Keratinocyte (primary cell): ENCODE results near the gene BBLN. TPM values are rescaled to one million over a fixed set of nuclear protein-coding genes. Genes with fewer than 3 reads are reported as not detected.

Experiments
- DNase-seq: peaks from one replicate; pipeline ENCODE4 v3.0.0-alpha.2; 2011; ENCODE audit warnings: low read depth, missing footprints, low spot score
- FAIRE-seq: peaks from 2 replicates; lab custom pipeline; 2011; peaks lifted over from hg19 to GRCh38; lab: Jason Lieb, UNC
- H2AFZ ChIP-seq: 2 replicates; pipeline ENCODE4 v1.6.0; 2012; ENCODE audit warnings: low read length, control low read depth, inconsistent platforms; ENCODE audit not compliant: control insufficient read depth
- H3K27ac ChIP-seq: 2 replicates; pipeline ENCODE4 v1.5.1; 2011; ENCODE audit warnings: low read length; ENCODE audit not compliant: control insufficient read depth, insufficient read depth
- H3K27me3 ChIP-seq: 3 replicates; pipeline ENCODE4 v1.6.0; 2011; ENCODE audit warnings: low read length; ENCODE audit not compliant: control insufficient read depth, insufficient read depth; ENCODE audit errors: extremely low read depth
- H3K36me3 ChIP-seq, 2 experiments: 2 replicates in 1 of 2; 3 replicates in 1 of 2; pipeline ENCODE4 v1.5.1; 2011; ENCODE audit warnings: low read length in 2 of 2, mild to moderate bottlenecking in 1 of 2; ENCODE audit not compliant: control insufficient read depth in 2 of 2, insufficient read depth in 2 of 2; ENCODE audit errors: extremely low read depth in 1 of 2
- H3K4me1 ChIP-seq: 3 replicates; pipeline ENCODE4 v1.5.1; 2011; ENCODE audit warnings: low read length; ENCODE audit not compliant: control insufficient read depth, insufficient read depth; ENCODE audit errors: extremely low read depth
- H3K4me2 ChIP-seq: 3 replicates; pipeline ENCODE4 v1.6.0; 2011; ENCODE audit warnings: low read depth, low read length; ENCODE audit not compliant: control insufficient read depth, insufficient read depth; ENCODE audit errors: extremely low read depth
- H3K4me3 ChIP-seq, 3 experiments: fragments of 200-600 bp in 1 of 3; sonication (generic) in 1 of 3; 2 replicates in 2 of 3; 3 replicates in 1 of 3; pipeline ENCODE4 v1.5.1; 2011 to 2016; ENCODE audit warnings: low read length in 3 of 3, mild to moderate bottlenecking in 3 of 3, control low read depth in 2 of 3, inconsistent platforms in 1 of 3, low read depth in 1 of 3, mixed read lengths in 1 of 3, mixed run types in 1 of 3, moderate library complexity in 1 of 3; ENCODE audit not compliant: control insufficient read depth in 2 of 3, insufficient read depth in 2 of 3; ENCODE audit errors: extremely low read depth in 1 of 3
- H3K79me2 ChIP-seq: 2 replicates; pipeline ENCODE4 v1.6.0; 2012; ENCODE audit warnings: low read length; ENCODE audit not compliant: control insufficient read depth, insufficient read depth
- H3K9ac ChIP-seq: 3 replicates; pipeline ENCODE4 v1.6.0; 2011; ENCODE audit warnings: low read length; ENCODE audit not compliant: control insufficient read depth, insufficient read depth; ENCODE audit errors: extremely low read depth
- H3K9me1 ChIP-seq: 3 replicates; pipeline ENCODE4 v1.6.0; 2011; ENCODE audit warnings: low read length; ENCODE audit not compliant: control insufficient read depth, insufficient read depth; ENCODE audit errors: extremely low read depth
- H3K9me3 ChIP-seq: 2 replicates; pipeline ENCODE4 v1.5.1; 2012; ENCODE audit warnings: low read depth, low read length; ENCODE audit not compliant: control insufficient read depth
- H4K20me1 ChIP-seq: 3 replicates; pipeline ENCODE4 v1.6.0; 2011; ENCODE audit warnings: low read length; ENCODE audit not compliant: control insufficient read depth, insufficient read depth; ENCODE audit errors: extremely low read depth
- CTCF ChIP-seq, 3 experiments: IDR thresholded peaks in 1 of 3; conservative IDR thresholded peaks in 1 of 3; optimal IDR thresholded peaks in 1 of 3; 2 replicates in 2 of 3; 3 replicates in 1 of 3; pipeline versions ENCODE3 to v1.5.1; 2011; ENCODE audit warnings: low read length in 3 of 3, mild to moderate bottlenecking in 3 of 3, moderate library complexity in 2 of 3, control low read depth in 1 of 3, inconsistent platforms in 1 of 3; ENCODE audit not compliant: insufficient read depth in 2 of 3; ENCODE audit errors: extremely low read depth in 1 of 3
- EZH2 ChIP-seq: IDR thresholded peaks from one replicate; pipeline ENCODE4 v1.6.1; 2012; ENCODE audit warnings: inconsistent platforms, mild to moderate bottlenecking, low read length, moderate library complexity
- dilution Hi-C: fragments of 300-500 bp; cut with MboI; formaldehyde crosslinking; loops from one replicate; pipeline ENCODE4 v1.7.0; 2020; ENCODE audit warnings: low sequenced_read_pairs; ENCODE audit not compliant: extremely low pct_ligation_motif_present
- polyA plus RNA-seq, 5 experiments: library from polyadenylated mRNA; depleted of rRNA in 3 of 5; stranded (reverse) in 3 of 5; stranded (forward) in 1 of 5; unstranded in 1 of 5; fragments of >200 nt; gene quantifications; 1 replicate in 1 of 5; 2 replicates in 3 of 5; 3 replicates in 1 of 5; pipeline versions ENCODE4 v1.2.1 to v1.2.3, GENCODE V29; 2011 to 2012; ENCODE audit warnings: missing spikeins in 2 of 5, low read depth in 1 of 5, low replicate concordance in 1 of 5

BBLN gene
- polyA plus RNA-seq, 1 donor (not counting 4 experiments of a cell fraction or from before 2014, with no cell fraction given), result 35.9 TPM

- no peak overlapping the region for H3K9ac ChIP-seq
- no peak overlapping the region for H3K27ac ChIP-seq
- DNase-seq, result no peak
- TF ChIP-seq CTCF (optimal IDR thresholded peaks at IDR 0.05 in 1 of 3, IDR thresholded peaks at IDR 0.05 in 1 of 3, conservative IDR thresholded peaks at IDR 0.05 in 1 of 3; ENCODE audit: extremely low read depth in 1 of 3, insufficient read depth in 2 of 3, low read length in 3 of 3) (no peak), EZH2 (no peak)
- peaks cover 34 to 60% of the 10 kb centered on the region in 2 experiments for H3K36me3 ChIP-seq
- H3K4me2 ChIP-seq, result no peak overlapping the region
- dilution Hi-C loops, result no loop called here
- H3K9me3 ChIP-seq, result peaks cover 2% of the 10 kb centered on the region
- no peak overlapping the region for H3K4me3 ChIP-seq
- no peaks in the 10 kb centered on the region for H3K9me1 ChIP-seq
- no peaks in the 10 kb centered on the region for H3K27me3 ChIP-seq
- H2AFZ ChIP-seq, result no peak overlapping the region
- FAIRE-seq, result no peak
- peaks cover 25% of the 10 kb centered on the region for H3K4me1 ChIP-seq
- H4K20me1 ChIP-seq, result no peaks in the 10 kb centered on the region
- H3K79me2 ChIP-seq, result no peaks in the 10 kb centered on the region
Measured at GRCh38 chr9:128178806-128179431, 18.9 kb downstream of the BBLN start.

- H3K27me3 ChIP-seq, result no peaks in the 10 kb centered on the region
- no peaks in the 10 kb centered on the region for H3K79me2 ChIP-seq
- H3K36me3 ChIP-seq, result peaks cover 32 to 55% of the 10 kb centered on the region in 2 experiments
- no peak overlapping the region for H3K4me3 ChIP-seq
- no peaks in the 10 kb centered on the region for H3K9me1 ChIP-seq
- TF ChIP-seq CTCF (optimal IDR thresholded peaks at IDR 0.05 in 1 of 3, IDR thresholded peaks at IDR 0.05 in 1 of 3, conservative IDR thresholded peaks at IDR 0.05 in 1 of 3; ENCODE audit: extremely low read depth in 1 of 3, insufficient read depth in 2 of 3, low read length in 3 of 3), result no peak
- no peak for TF ChIP-seq EZH2
- no peak overlapping the region for H3K27ac ChIP-seq
- dilution Hi-C loops, result no loop called here
- H3K4me2 ChIP-seq, result no peak overlapping the region
- peaks cover 2% of the 10 kb centered on the region for H3K9me3 ChIP-seq
- no peak for DNase-seq
- H3K9ac ChIP-seq, result no peak overlapping the region
- H3K4me1 ChIP-seq, result peaks cover 25% of the 10 kb centered on the region
- no peak for FAIRE-seq
- H4K20me1 ChIP-seq, result no peaks in the 10 kb centered on the region
- H2AFZ ChIP-seq, result no peak overlapping the region
Measured at GRCh38 chr9:128180001-128180400, 19.9 kb downstream of the BBLN start.
